K562 (cell line): ENCODE measurements around the gene NPAS3. TPM values are rescaled to one million over a fixed set of nuclear protein-coding genes. Genes with fewer than 3 reads are reported as not detected.

ENCODE experiments used
- ATAC-seq: fragments of 200-7000 bp; cut with Tn5 transposase; 3 replicates; pipeline ENCODE4 v1.9.1; 2020; ENCODE audit warnings: moderate library complexity
- BruUV-seq: library from RNA; stranded (reverse); fragments of 400-500 nt; replicated peaks from 2 replicates; lab custom pipeline; 2021; lab: Mats Ljungman, UMichigan
- CTCF ChIA-PET: fragments of 300-600 bp; formaldehyde crosslinking; extraction: SDS; loops from one replicate; lab custom pipeline; 2021; ENCODE audit warnings: low intra/inter-chr PET ratio; lab: Yijun Ruan, JAX
- POLR2A ChIA-PET: fragments of 300-600, 350-650 bp; sonication (Branson Sonifier 250); formaldehyde crosslinking; extraction: SDS; loops from one replicate; lab custom pipeline; 2021; ENCODE audit warnings: antibody characterized with exemption, inconsistent platforms; lab: Yijun Ruan, JAX
- DNase-seq, 4 experiments: peaks; one replicate each; pipeline versions ENCODE4 v3.0.0 to v3.0.0-alpha.2; 2011 to 2018; ENCODE audit warnings: low spot score in 3 of 4, mixed read lengths in 3 of 4; ENCODE audit errors: extremely low read depth in 1 of 4
- FAIRE-seq: peaks from 2 replicates; lab custom pipeline; 2011; peaks lifted over from hg19 to GRCh38; lab: Jason Lieb, UNC
- H2AFZ ChIP-seq: 2 replicates; pipeline ENCODE4 v1.6.0; 2011; ENCODE audit warnings: low read depth, low read length, control low read depth, inconsistent platforms
- H3K27ac ChIP-seq: fragments of 200-600 bp; 3 replicates; pipeline ENCODE4 v1.8.0; 2011; ENCODE audit warnings: low read depth, mild to moderate bottlenecking, control low read depth, inconsistent platforms, low read length, moderate library complexity, mixed read lengths; ENCODE audit errors: extremely low read depth
- H3K27me3 ChIP-seq, 2 experiments: fragments of 300-600 bp in 1 of 2; 2 replicates in 1 of 2; 3 replicates in 1 of 2; pipeline versions ENCODE4 v1.6.0 to v1.8.0; 2011; ENCODE audit warnings: inconsistent platforms in 2 of 2, low read length in 2 of 2, mild to moderate bottlenecking in 1 of 2, mixed read lengths in 1 of 2, moderate library complexity in 1 of 2; ENCODE audit not compliant: control insufficient read depth in 2 of 2, insufficient read depth in 2 of 2
- H3K36me3 ChIP-seq: fragments of 300-600 bp; 3 replicates; pipeline ENCODE4 v1.8.0; 2011; ENCODE audit warnings: mild to moderate bottlenecking, low read length, inconsistent platforms; ENCODE audit not compliant: control insufficient read depth, insufficient read depth
- H3K4me1 ChIP-seq, 2 experiments: fragments of 200-600 bp in 1 of 2; replicated peaks in 1 of 2; 2 replicates in 1 of 2; 3 replicates in 1 of 2; pipeline versions ENCODE4 v1.5.1 to v1.8.0; 2011; ENCODE audit warnings: inconsistent platforms in 2 of 2, low read length in 2 of 2, mild to moderate bottlenecking in 1 of 2, mixed read lengths in 1 of 2, moderate library complexity in 1 of 2; ENCODE audit not compliant: control insufficient read depth in 2 of 2, insufficient read depth in 2 of 2
- H3K4me2 ChIP-seq: 2 replicates; pipeline ENCODE4 v1.6.1; 2011; ENCODE audit warnings: low read length, control low read depth, inconsistent platforms, mixed read lengths; ENCODE audit not compliant: insufficient read depth
- H3K4me3 ChIP-seq: fragments of 200-600 bp; sonication (generic), shearing (Covaris generic); 2 replicates; pipeline ENCODE4 v1.5.1; 2016; ENCODE audit warnings: control low read depth, inconsistent platforms
- H3K79me2 ChIP-seq: fragments of 200-600 bp; 3 replicates; pipeline ENCODE4 v1.8.0; 2011; ENCODE audit warnings: low read length, inconsistent platforms; ENCODE audit not compliant: control insufficient read depth, insufficient read depth
- H3K9ac ChIP-seq, 2 experiments: 2 replicates each; pipeline versions ENCODE4 v1.6.0 to v1.6.1; 2011; ENCODE audit warnings: low read depth in 2 of 2, low read length in 2 of 2, control low read depth in 1 of 2, inconsistent platforms in 1 of 2, mild to moderate bottlenecking in 1 of 2, mixed read lengths in 1 of 2; ENCODE audit not compliant: insufficient read depth in 1 of 2
- H3K9me1 ChIP-seq: one replicate; pipeline ENCODE4 v1.6.0; 2011; ENCODE audit warnings: inconsistent platforms, mild to moderate bottlenecking, low read length, moderate library complexity; ENCODE audit not compliant: control insufficient read depth, insufficient read depth
- H3K9me3 ChIP-seq: replicated peaks from 2 replicates; pipeline ENCODE4 v1.5.1; 2011; ENCODE audit warnings: low read depth, low read length, inconsistent platforms; ENCODE audit not compliant: control insufficient read depth, insufficient read depth
- H4K20me1 ChIP-seq: replicated peaks from 2 replicates; pipeline ENCODE4 v1.6.1; 2011; ENCODE audit warnings: low read length, inconsistent platforms, mixed read lengths; ENCODE audit not compliant: control insufficient read depth, insufficient read depth
- HMG20A ChIP-seq: fragments of 450-650 bp; formaldehyde crosslinking; conservative IDR thresholded peaks from 2 replicates; pipeline ENCODE4 v1.4.0; 2020; ENCODE audit warnings: mild to moderate bottlenecking, mixed read lengths
- PCBP2 ChIP-seq: fragments of 200-400 bp; formaldehyde crosslinking; IDR thresholded peaks from 2 replicates; pipeline ENCODE4 v1.6.1; 2018; ENCODE audit warnings: low read length, low read depth, mild to moderate bottlenecking, moderate library complexity; ENCODE audit not compliant: poor library complexity, severe bottlenecking
- PRPF4 ChIP-seq: fragments of 200-400 bp; formaldehyde crosslinking; IDR thresholded peaks from one replicate; pipeline ENCODE4 v1.6.1; 2017; ENCODE audit warnings: low read length, low read depth, mild to moderate bottlenecking; ENCODE audit not compliant: insufficient read depth, poor library complexity, severe bottlenecking
- RUNX1 ChIP-seq: sonication (generic); IDR thresholded peaks from 2 replicates; pipeline ENCODE4 v1.6.1; 2016; ENCODE audit warnings: antibody characterized with exemption, low read depth
- SIN3B ChIP-seq: fragments of 450-650 bp; IDR thresholded peaks from 2 replicates; pipeline ENCODE4 v1.6.1; 2017; ENCODE audit warnings: low read depth, mild to moderate bottlenecking, moderate library complexity
- SP2 ChIP-seq: IDR thresholded peaks from 2 replicates; pipeline ENCODE4 v1.6.1; 2011; ENCODE audit warnings: mild to moderate bottlenecking, low read depth, low read length, moderate library complexity; ENCODE audit not compliant: poor library complexity, severe bottlenecking; ENCODE audit errors: extremely low read depth
- TAF7 ChIP-seq: fragments of 450-650 bp; IDR thresholded peaks from 2 replicates; pipeline ENCODE4 v1.6.1; 2016; ENCODE audit warnings: missing genetic modification characterization, missing compliant biosample characterization
- ZNF124 ChIP-seq: sonication (generic); formaldehyde crosslinking; IDR thresholded peaks from 2 replicates; pipeline ENCODE4 v1.8.1; 2022; ENCODE audit warnings: missing genetic modification reagents
- WGBS: fragments of 100-300 bp; shearing (Covaris generic); methylation state at CpG from one replicate; pipeline ENCODE4 v1.1.6; 2016; ENCODE audit warnings: low coverage, mixed read lengths; ENCODE audit not compliant: insufficient coverage; ENCODE audit errors: missing lambda C conversion rate; 5-methylcytosine and 5-hydroxymethylcytosine counted together
- in situ Hi-C: fragments of 300-500 bp; cut with MboI; formaldehyde crosslinking; loops from 4 replicates; pipeline ENCODE4 v1.15.0; 2018; ENCODE audit warnings: inconsistent platforms, mixed read lengths
- intact Hi-C: fragments of 100-400 bp; cut with micrococcal nuclease; formaldehyde crosslinking; loops from 2 replicates; pipeline ENCODE4 v1.14.2; 2022
- polyA plus RNA-seq, 8 experiments: library from polyadenylated mRNA; depleted of rRNA in 4 of 8; stranded (reverse) in 5 of 8; unstranded in 3 of 8; fragments of >200 nt; fragmentation: Nextera tagmentation in 2 of 8; fragmentation: Illumina TruSeq in 1 of 8; extraction: Ambion mirVana in 2 of 8; extraction: Trizol in 1 of 8; gene quantifications; 2 replicates each; pipeline versions ENCODE4 v1.2.1 to v1.2.3, GENCODE V29; 2011 to 2014; ENCODE audit warnings: inconsistent platforms in 1 of 8, missing spikeins in 1 of 8
- total RNA-seq, 7 experiments: library from RNA; depleted of rRNA in 6 of 7; stranded (reverse); fragments of >200 nt in 6 of 7; fragmentation: Illumina TruSeq in 2 of 7; extraction: Trizol in 2 of 7; gene quantifications; 2 replicates each; pipeline versions ENCODE4 v1.2.1 to v1.2.3, GENCODE V29; 2011 to 2021; ENCODE audit warnings: low replicate concordance in 1 of 7
- TF ChIP-seq, protein P1 (sequence below): sonication (generic); formaldehyde crosslinking; IDR thresholded peaks from 2 replicates; pipeline ENCODE4 v1.8.0; 2023; ENCODE audit warnings: mild to moderate bottlenecking, missing genetic modification reagents
- TF ChIP-seq, protein P2 (sequence below): fragments of 450-650 bp; IDR thresholded peaks from 2 replicates; pipeline ENCODE4 v1.6.1; 2016; ENCODE audit warnings: low read depth, mild to moderate bottlenecking, moderate library complexity

Gene NPAS3
- total and polyA plus RNA-seq, 9 of the 15 experiments (the other 6 are each of a cell fraction or from before 2014, with no cell fraction given), result 0.04 TPM; not detected in 8

DNA sequence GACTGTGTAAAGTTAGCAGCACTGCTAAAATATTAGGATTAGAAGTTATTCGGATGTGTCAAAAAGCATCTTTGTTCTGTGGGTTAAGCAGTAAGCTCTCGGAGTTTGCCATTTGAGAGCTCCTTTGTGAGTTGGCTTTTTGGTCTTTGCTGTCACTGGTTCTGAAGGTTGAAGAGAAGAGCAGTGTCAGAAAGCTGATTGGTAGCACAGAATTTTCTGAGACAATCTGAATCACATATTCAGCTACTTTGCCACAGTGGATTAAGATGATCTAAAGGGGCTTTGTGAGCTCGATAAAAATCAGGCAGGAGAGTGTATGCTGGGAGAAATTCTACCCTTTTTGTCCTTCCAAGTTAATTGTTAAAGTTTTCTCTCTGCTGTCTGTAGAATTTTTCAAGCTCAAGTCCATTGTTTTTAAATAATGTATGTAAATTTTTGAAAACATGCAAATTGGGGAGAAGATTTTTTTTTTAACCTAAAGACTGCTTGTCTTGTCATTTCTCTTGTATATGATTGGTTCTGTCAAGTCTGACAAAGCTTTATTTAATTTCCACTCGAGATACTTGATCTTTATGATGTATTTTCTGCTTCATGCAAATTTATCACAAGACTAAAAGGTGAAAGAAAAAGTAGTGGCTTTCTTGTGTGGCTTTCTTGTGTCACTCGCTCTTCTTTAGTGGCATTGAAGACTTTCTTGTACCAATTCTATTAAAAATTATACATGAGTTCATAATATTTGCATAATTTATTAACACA lies 704.9 kb downstream of the NPAS3 start:
- in situ Hi-C loops, result no loop called here
- DNase-seq, result no peak
- no peak for ATAC-seq
- Histone ChIP-seq H3K36me3 (no peaks in the 10 kb centered on the region), H4K20me1 (no peaks in the 10 kb centered on the region), H3K4me2 (no peak overlapping the region), H3K9ac (no peak overlapping the region), H3K79me2 (no peaks in the 10 kb centered on the region), H3K9me1 (no peaks in the 10 kb centered on the region)
- FAIRE-seq, result no peak
- BruUV-seq, result no TSS peak
- intact Hi-C loops, result no loop called here
- POLR2A ChIA-PET, result no interaction called here
- TF ChIP-seq HMG20A (CRISPR knock-in tag) (no peak), RUNX1 (no peak), PCBP2 (no peak), SIN3B (no peak), TAF7 (tag) (no peak), PRPF4 (no peak), ZNF124 (CRISPR knock-in tag) (no peak), SP2 (no peak)
- TF ChIP-seq, protein P1, sequence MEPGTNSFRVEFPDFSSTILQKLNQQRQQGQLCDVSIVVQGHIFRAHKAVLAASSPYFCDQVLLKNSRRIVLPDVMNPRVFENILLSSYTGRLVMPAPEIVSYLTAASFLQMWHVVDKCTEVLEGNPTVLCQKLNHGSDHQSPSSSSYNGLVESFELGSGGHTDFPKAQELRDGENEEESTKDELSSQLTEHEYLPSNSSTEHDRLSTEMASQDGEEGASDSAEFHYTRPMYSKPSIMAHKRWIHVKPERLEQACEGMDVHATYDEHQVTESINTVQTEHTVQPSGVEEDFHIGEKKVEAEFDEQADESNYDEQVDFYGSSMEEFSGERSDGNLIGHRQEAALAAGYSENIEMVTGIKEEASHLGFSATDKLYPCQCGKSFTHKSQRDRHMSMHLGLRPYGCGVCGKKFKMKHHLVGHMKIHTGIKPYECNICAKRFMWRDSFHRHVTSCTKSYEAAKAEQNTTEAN, result no peak
- TF ChIP-seq, protein P2, sequence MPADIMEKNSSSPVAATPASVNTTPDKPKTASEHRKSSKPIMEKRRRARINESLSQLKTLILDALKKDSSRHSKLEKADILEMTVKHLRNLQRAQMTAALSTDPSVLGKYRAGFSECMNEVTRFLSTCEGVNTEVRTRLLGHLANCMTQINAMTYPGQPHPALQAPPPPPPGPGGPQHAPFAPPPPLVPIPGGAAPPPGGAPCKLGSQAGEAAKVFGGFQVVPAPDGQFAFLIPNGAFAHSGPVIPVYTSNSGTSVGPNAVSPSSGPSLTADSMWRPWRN, result no peak
- TF ChIP-seq, all 486 proteins: peak for 0
- no peak overlapping the region for H2AFZ ChIP-seq
- CTCF ChIA-PET, result no interaction called here
- no peaks in the 10 kb centered on the region for H3K4me1 ChIP-seq
- no peak overlapping the region for H3K4me3 ChIP-seq
- H3K9me3 ChIP-seq, result no peaks in the 10 kb centered on the region
- H3K27ac ChIP-seq, result no peak overlapping the region
- WGBS, result 0% methylated on average over 5 of the region's 5 CpGs
- no peaks in the 10 kb centered on the region for H3K27me3 ChIP-seq
